Fibroblast of villous mesenchyme (primary cell): Measurements from ENCODE around the gene UGT1A8. TPM values are rescaled to one million over a fixed set of nuclear protein-coding genes. Genes with fewer than 3 reads are reported as not detected.
"Not testable (repeated sequence)": the region's sequence is repeated elsewhere in the genome, so short reads cannot be mapped to it uniquely, and the experiment has no call there.

ENCODE experiments used
- DNase-seq: peaks from one replicate; pipeline ENCODE4 v3.0.0-alpha.2; 2010; ENCODE audit warnings: low read depth
- H3K4me3 ChIP-seq: 2 replicates; pipeline ENCODE4 v1.5.1; 2011; ENCODE audit warnings: low read depth, mild to moderate bottlenecking, low read length
- total RNA-seq: library from RNA; depleted of rRNA; stranded (reverse); fragments of >200 nt; gene quantifications from 2 replicates; pipeline ENCODE4 v1.2.3, GENCODE V29; 2012
- TF ChIP-seq, protein P1 (sequence below): IDR thresholded peaks from 2 replicates; pipeline ENCODE4 v1.5.1; 2012; ENCODE audit warnings: low read depth, mild to moderate bottlenecking, low read length; ENCODE audit not compliant: insufficient read depth

UGT1A8 gene
- total RNA-seq, 1 donor: under 0.01 TPM

DNA sequence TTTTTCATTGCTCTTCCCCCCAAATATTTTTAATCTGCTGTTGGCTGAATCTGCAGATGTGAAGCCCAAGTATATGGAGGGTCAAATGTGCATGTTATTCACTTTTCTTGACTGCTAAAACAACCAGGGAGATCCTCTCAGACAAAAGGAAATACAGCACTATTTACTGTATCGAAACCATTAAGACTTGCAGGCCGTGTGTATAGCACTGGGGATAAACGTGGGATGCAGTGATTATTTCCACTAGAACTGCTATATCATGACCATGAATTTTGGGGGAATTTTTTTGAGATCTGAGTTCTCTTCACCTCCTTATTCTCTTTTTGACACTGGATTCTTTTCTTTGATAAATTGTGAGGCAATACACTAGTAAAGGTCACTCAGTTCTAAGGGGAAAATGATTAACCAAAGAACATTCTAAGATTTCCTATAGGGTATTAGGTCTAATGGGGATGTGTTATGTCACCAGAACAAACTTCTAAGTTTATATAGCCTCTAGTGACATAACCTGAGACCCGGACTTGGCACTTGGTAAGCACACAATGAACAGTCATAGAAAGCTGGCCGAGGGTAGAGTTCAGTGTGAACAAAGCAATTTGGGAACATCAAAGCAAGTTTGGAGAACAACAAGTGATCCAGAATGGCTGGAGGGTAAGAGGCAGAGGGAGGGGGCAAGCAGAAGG lies 127.8 kb downstream of the UGT1A8 start:
- no peak overlapping the region for H3K4me3 ChIP-seq
- TF ChIP-seq, protein P1, sequence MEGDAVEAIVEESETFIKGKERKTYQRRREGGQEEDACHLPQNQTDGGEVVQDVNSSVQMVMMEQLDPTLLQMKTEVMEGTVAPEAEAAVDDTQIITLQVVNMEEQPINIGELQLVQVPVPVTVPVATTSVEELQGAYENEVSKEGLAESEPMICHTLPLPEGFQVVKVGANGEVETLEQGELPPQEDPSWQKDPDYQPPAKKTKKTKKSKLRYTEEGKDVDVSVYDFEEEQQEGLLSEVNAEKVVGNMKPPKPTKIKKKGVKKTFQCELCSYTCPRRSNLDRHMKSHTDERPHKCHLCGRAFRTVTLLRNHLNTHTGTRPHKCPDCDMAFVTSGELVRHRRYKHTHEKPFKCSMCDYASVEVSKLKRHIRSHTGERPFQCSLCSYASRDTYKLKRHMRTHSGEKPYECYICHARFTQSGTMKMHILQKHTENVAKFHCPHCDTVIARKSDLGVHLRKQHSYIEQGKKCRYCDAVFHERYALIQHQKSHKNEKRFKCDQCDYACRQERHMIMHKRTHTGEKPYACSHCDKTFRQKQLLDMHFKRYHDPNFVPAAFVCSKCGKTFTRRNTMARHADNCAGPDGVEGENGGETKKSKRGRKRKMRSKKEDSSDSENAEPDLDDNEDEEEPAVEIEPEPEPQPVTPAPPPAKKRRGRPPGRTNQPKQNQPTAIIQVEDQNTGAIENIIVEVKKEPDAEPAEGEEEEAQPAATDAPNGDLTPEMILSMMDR: no peak
- no peak for DNase-seq

DNA sequence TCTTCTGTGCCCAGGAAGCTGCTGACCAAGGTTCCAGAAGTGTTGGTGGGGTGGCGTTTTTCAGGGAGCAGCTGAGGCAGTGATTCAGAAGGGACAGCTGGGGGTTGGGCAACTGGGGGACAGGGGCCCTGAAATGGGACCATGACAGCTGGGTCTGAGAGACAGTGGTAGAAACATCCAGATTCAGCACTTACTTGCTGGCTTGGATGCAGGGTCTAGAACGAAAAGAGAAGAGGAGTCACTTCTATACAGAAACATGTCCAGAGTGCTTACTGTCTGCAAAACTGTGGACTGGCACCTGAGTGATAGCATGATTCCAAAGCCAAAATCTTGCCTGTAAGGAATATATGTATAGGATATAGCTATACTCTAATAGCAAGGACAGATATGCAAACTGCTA lies 128.4 kb downstream of the UGT1A8 start:
- not testable (repeated sequence) for H3K4me3 ChIP-seq, DNase-seq

DNA sequence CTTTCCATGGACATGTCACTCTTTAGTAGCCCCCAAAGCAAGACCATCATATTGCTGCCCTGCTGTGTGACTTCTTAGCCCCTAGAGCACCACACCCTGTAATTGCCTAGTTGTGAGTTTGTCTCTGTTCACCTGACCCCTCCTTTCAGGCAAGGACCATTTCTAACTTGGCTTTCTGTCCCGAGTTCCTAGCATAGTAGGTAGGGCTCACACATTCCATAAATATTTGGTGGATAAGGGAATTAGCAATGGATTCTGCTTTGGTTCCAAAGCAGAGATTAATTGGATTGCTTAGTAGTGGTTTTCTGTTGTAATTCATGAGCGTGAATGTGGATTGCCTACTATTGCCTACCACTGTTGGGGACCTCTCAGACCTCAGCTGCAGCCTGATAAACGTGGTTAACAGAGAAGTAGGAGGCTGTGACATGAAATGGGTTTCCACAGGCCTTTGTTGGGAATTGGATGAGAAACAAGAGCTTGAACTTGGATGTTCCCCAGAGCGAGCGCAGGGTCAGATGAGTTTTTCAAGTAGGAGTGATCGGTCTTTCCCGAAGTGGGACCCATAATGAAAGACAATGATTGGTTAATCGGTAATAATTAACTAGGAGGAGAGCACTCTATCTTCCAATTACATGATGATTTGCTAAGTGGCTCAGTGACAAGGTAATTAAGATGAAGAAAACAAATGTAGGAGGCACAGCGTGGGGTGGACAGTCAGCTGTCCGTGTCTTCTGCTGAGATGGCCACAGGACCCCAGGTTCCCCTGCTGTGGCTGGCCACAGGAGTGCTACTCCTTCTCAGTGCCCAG lies 129.2 kb downstream of the UGT1A8 start:
- no peak for DNase-seq
- H3K4me3 ChIP-seq: no peak overlapping the region
- TF ChIP-seq, protein P1: no peak

DNA sequence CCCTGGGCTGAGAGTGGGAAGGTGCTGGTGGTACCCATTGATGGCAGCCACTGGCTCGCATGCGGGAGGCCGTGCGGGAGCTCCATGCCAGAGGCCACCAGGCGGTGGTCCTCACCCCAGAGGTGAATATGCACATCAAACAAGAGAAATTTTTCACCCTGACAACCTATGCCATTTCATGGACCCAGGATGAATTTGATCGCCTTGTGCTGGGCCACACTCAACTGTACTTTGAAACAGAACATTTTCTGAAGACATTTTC lies 129.8 kb downstream of the UGT1A8 start:
- no peak for DNase-seq
- no peak overlapping the region for H3K4me3 ChIP-seq
- TF ChIP-seq, protein P1: no peak

DNA sequence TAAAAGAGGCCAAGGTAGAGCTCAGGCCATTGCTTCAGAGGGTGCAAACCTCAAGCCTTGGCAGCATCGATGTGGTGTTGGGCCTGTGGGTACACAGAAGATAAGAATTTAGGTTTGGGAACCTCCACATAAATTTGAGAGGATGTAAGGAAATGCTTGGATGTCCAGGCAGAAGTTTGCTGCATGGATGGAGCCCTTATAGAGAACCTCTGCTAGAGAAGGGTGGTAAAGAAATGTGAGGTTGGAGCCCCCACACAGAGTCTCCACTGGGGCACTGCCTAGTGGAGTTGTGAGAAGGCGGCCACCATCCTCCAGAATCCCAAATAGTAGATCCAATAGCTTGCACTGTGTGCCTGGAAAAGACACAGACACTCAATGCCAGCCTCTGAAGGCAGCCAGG lies 133.3 kb downstream of the UGT1A8 start:
- DNase-seq, H3K4me3 ChIP-seq: not testable (repeated sequence)

DNA sequence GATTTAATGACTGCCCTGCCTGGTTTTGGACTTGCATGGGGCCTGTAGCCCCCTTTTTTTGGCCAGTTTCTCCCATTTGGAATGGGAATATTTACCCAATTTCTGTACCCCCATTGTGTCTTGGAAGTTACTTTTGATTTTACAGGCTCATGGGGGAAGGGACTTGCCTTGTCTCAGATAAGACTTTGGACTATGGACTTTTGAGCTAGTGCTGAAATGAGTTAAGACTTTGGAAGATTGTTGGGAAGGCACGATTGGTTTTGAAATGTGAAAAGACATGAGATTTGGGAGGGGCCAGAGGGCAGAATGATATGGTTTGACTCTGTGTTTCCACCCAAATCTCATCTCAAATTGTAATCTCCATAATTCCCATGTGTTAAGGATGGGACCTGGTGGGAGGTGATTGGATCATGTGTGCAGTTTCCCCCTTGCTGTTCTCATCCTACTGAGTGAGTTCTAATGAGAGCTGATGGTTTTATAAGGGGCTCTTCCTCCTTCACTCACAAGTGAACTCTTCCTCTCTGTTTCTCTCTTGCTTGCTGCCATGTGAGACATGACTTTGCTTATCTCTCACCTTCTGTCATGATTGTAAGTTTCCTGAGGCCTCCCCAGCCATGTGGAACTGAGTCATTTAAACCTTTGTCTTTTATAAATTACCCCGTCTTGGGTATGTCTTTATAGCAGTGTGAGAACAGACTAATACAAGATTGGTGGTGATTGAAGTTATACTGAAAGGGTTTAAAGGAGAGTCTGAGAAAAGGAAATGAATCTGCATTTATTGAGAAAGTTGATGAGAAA lies 134.0 kb downstream of the UGT1A8 start:
- not testable (repeated sequence) for DNase-seq, H3K4me3 ChIP-seq

DNA sequence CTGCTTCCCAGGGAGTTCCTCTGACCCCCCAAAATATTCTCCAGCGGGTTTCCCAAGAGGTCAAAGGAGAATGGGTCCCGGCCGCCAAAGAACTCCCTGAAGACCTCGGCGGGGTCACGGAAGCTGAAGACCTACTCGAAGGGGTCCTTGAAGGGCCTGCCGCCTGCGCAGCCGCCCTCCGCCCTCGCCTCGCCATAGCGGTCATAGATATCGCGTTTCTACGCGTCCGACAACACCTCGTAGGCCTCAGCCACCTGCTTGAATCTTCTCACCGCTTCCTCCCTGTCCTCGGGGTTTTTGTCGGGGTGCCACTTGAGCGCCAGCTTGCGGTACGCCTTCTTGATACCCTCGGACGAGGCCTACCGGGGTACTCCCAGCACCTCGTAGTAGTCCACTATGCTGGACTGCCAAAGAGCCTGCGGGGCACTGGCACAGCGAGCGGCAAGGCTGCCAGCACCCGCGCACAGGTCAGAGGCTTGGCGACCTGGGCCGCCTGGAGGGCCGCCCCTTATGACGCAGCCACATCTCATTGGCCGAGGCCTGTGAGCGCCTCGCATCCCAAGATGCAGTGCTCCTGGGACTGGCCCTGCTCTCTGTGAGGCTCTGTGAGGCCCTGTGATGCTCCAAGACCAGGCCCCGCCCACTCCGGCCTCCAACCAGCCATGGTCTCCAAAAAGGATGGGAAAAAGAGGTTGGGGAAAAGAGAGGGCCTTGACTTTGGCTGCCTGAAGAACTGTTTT lies 137.6 kb downstream of the UGT1A8 start:
- TF ChIP-seq, protein P1: no peak
- H3K4me3 ChIP-seq: no peak overlapping the region
- DNase-seq: no peak
